ENCODE results near the gene AP1B1. TPM values are rescaled to one million over a fixed set of nuclear protein-coding genes. Genes with fewer than 3 reads are reported as not detected.

Gene AP1B1
- total RNA-seq, 1 donor from 2014 or later, result 77.9 TPM

DNA sequence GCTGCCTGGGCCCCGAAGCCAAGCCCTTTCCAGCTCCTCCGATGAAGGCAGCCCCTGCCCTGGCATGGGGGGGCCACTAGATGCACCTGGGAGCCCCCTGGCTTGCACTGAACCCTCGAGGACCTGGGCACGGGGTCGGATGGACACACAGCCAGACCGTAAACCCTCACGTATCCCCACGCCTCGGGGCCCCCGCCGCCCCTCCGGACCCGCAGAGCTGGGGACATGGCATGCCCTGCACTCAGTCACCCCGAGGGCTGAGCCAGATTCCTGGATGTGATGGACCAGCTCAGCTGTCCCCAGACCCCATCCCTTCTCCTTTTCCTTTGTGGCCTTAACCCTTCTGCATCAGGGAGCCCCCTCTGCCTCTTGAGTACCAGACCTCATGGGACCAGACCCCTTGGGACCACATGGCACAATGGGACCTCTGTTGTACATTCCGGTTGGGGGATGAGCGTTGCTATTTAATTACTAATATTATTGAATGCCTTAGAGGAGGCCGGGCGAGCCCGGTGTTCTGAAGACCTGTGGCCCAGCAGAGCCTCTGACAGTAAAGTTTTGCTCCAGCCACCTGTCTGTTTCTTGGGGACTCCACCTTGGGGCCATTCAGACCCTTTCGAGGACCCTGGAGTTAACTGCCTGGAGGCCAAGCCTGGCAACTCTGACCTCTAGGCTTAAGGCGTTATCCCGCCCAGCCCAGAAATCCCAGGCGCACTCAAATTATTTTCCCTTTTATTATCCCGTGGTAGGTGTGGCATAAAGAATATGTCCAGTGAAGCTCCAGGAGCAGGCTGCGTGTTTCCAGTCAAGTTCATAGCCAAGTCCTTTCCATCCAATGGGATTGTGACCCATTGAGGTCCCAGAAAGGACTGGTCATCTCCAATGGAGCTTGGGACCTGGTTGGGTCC lies 75.9 kb downstream of the AP1B1 start:
- Mint-ChIP-seq H3K27me3 (ENCODE audit: unreplicated experiment) (peaks cover 22% of the 10 kb centered on the region), H3K27ac (ENCODE audit: unreplicated experiment) (no peak overlapping the region), H3K9me3 (ENCODE audit: unreplicated experiment) (peaks cover 8% of the 10 kb centered on the region), H3K4me1 (ENCODE audit: low read depth, unreplicated experiment) (peaks cover 13% of the 10 kb centered on the region), H3K36me3 (ENCODE audit: unreplicated experiment) (peaks cover 16% of the 10 kb centered on the region), H3K4me3 (ENCODE audit: unreplicated experiment) (peak overlapping the region; percentile 61)
- DNase-seq, result no peak
- TF ChIP-seq, protein P1, sequence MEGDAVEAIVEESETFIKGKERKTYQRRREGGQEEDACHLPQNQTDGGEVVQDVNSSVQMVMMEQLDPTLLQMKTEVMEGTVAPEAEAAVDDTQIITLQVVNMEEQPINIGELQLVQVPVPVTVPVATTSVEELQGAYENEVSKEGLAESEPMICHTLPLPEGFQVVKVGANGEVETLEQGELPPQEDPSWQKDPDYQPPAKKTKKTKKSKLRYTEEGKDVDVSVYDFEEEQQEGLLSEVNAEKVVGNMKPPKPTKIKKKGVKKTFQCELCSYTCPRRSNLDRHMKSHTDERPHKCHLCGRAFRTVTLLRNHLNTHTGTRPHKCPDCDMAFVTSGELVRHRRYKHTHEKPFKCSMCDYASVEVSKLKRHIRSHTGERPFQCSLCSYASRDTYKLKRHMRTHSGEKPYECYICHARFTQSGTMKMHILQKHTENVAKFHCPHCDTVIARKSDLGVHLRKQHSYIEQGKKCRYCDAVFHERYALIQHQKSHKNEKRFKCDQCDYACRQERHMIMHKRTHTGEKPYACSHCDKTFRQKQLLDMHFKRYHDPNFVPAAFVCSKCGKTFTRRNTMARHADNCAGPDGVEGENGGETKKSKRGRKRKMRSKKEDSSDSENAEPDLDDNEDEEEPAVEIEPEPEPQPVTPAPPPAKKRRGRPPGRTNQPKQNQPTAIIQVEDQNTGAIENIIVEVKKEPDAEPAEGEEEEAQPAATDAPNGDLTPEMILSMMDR (IDR thresholded peaks at IDR 0.05; ENCODE audit: partially characterized antibody, unreplicated experiment), result no peak

DNA sequence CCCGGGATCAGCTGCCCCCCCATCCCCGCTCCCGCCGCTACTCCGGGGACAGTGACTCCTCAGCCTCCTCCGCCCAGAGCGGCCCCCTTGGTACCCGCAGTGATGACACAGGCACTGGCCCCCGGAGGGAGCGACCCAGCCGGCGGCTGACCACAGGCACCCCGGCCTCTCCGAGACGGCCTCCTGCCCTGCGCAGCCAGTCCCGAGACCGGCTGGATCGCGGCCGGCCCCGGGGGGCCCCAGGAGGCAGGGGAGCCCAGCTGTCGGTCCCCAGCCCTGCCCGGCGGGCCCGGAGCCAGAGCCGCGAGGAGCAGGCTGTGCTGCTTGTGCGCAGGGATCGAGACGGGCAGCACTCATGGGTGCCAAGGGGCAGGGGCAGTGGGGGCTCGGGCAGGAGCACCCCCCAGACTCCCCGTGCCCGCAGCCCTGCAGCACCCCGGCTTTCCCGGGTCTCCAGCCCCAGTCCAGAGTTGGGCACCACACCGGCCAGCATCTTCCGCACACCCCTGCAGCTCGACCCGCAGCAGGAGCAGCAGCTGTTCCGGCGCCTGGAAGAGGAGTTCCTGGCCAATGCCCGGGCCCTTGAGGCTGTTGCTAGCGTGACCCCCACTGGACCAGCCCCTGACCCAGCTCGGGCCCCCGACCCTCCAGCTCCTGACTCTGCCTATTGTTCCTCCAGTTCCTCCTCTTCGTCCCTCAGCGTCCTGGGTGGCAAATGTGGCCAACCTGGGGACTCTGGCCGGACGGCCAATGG lies 76.7 kb downstream of the AP1B1 start:
- no peak overlapping the region for H3K27ac Mint-ChIP-seq (ENCODE audit: unreplicated experiment)

DNA sequence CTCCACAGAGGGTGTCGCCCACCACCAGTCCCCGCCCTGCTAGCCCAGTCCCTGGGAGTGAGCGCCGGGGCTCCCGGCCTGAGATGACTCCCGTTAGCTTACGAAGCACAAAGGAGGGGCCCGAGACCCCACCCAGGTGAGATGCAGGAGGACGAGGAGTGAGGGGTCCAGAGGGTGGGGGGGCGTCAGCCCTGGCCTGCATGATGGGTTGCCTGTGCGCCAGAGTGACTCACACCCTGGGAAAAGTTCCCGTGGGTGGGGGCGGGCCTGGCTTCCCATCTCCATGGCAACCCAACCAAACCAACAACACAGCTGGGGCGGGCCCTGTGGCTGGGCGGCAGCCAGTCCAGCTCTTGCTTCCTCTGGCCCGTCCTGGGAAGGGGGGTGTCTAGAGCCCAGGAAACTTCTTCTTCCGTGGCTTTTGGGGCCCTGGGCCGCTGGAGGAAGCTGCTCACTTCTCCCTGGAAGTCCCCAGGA lies 77.5 kb downstream of the AP1B1 start:
- Mint-ChIP-seq H3K27ac (ENCODE audit: unreplicated experiment) (no peak overlapping the region), H3K27me3 (ENCODE audit: unreplicated experiment) (peaks cover 14% of the 10 kb centered on the region), H3K4me3 (ENCODE audit: unreplicated experiment) (no peak overlapping the region), H3K36me3 (ENCODE audit: unreplicated experiment) (peaks cover 6% of the 10 kb centered on the region), H3K4me1 (ENCODE audit: low read depth, unreplicated experiment) (peaks cover 13% of the 10 kb centered on the region), H3K9me3 (ENCODE audit: unreplicated experiment) (peaks cover 5% of the 10 kb centered on the region)
- TF ChIP-seq, protein P1 (IDR thresholded peaks at IDR 0.05; ENCODE audit: partially characterized antibody, unreplicated experiment), result no peak
- peak; percentile 71 for DNase-seq

More for the DNA sequence above, 76.7 kb downstream of the AP1B1 start:
- Mint-ChIP-seq H3K36me3 (ENCODE audit: unreplicated experiment) (peaks cover 9% of the 10 kb centered on the region), H3K9me3 (ENCODE audit: unreplicated experiment) (peaks cover 7% of the 10 kb centered on the region), H3K27me3 (ENCODE audit: unreplicated experiment) (peaks cover 16% of the 10 kb centered on the region), H3K4me3 (ENCODE audit: unreplicated experiment) (peak overlapping the region; percentile 61), H3K4me1 (ENCODE audit: low read depth, unreplicated experiment) (peaks cover 13% of the 10 kb centered on the region)
- TF ChIP-seq, protein P1 (IDR thresholded peaks at IDR 0.05; ENCODE audit: partially characterized antibody, unreplicated experiment), result no peak
- no peak for DNase-seq

DNA sequence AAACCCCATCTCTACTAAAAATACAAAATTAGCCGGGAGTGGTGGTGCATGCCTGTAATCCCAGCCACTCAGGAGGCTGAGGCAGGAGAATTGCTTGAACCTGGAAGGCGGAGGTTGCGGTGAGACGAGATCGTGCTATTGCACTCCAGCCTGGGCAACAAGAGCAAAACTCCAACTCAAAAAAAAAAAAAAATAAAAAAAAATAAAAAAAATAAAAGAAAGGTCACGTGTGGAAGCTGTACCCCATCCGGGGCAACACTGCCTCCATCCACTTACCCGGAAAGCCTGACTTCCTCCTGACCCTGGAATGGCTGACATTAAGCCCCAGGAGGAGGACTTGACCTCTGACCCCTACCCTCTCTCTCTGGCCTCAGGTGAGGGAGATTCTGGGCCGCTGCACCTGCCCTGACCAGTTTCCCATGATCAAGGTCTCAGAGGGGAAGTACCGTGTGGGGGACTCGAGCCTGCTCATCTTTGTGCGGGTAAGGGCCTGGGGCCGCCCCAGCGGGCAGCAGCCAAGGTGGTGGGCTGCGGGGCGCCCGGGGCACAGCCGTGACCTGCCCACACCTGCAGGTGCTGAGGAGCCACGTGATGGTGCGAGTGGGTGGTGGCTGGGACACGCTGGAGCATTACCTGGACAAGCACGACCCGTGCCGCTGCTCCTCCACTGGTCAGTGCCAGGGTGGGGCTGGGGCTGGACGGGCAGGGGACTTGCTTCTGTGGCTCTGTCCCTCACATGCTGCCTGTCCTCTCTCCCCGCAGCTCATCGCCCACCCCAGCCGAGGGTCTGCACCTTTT lies 78.1 kb downstream of the AP1B1 start:
- TF ChIP-seq, protein P1 (IDR thresholded peaks at IDR 0.05; ENCODE audit: partially characterized antibody, unreplicated experiment), result no peak
- Mint-ChIP-seq H3K4me1 (ENCODE audit: low read depth, unreplicated experiment) (peaks cover 13% of the 10 kb centered on the region), H3K4me3 (ENCODE audit: unreplicated experiment) (no peak overlapping the region), H3K9me3 (ENCODE audit: unreplicated experiment) (peaks cover 7% of the 10 kb centered on the region), H3K36me3 (ENCODE audit: unreplicated experiment) (peaks cover 6% of the 10 kb centered on the region), H3K27ac (ENCODE audit: unreplicated experiment) (no peak overlapping the region), H3K27me3 (ENCODE audit: unreplicated experiment) (peaks cover 14% of the 10 kb centered on the region)
- DNase-seq, result no peak

Data from glutamatergic neuron (in vitro differentiated cells).